Thoracic aorta endothelial cell (primary cell): ENCODE data around the gene BNC2. TPM values are rescaled to one million over a fixed set of nuclear protein-coding genes. Genes with fewer than 3 reads are reported as not detected.

Experiments used
- small RNA-seq: library from RNA; depleted of rRNA; stranded (forward); fragments of <200 nt; gene quantifications from one replicate; pipeline ENCODE3, GENCODE V24; 2012
- total RNA-seq: library from RNA; depleted of rRNA; stranded (reverse); fragments of >200 nt; gene quantifications from 2 replicates; pipeline ENCODE4 v1.2.3, GENCODE V29; 2012

Gene BNC2
- 29.9 and 39.6 TPM in 2 replicates for total RNA-seq

GRCh38 chr9:16870596-16871335 lies at the start of gene BNC2:
TSS of gene BNC2 (minus strand) at chr9:16870670. CDS start at chr9:16870648, 22 bp downstream.

Small RNA genes lying within 50 kb of the gene (small RNA-seq; reads per million reads assigned to genes)
- gene LSM1P1 = not detected
